ENCODE measurements around the gene SAT2. TPM values are rescaled to one million over a fixed set of nuclear protein-coding genes. Genes with fewer than 3 reads are reported as not detected.
"Not testable (repeated sequence)": the region's sequence is repeated elsewhere in the genome, so short reads cannot be mapped to it uniquely, and the experiment has no call there.

Gene SAT2
- total RNA-seq, 2 experiments from 2014 or later: 36.2 to 37.9 TPM

GRCh38 chr17:7651665-7652387 lies 24.2 kb upstream of the SAT2 start:
- no peak overlapping the region for H3K27ac Mint-ChIP-seq
- no peak overlapping the region for H3K4me3 Mint-ChIP-seq
- H3K9me3 Mint-ChIP-seq: no peaks in the 10 kb centered on the region
- peaks cover 51% of the 10 kb centered on the region for H3K27me3 Mint-ChIP-seq
- no peak for DNase-seq
- ChIA-PET CTCF (interaction anchor here (1.2 kb wide), 1 partner anchor 35 kb away, joined by 5 read pairs; the partner anchor contains the start of gene TP53), POLR2A (interaction anchor here (0.5 to 2.6 kb wide), 6 partner anchors 9 to 282 kb away, joined by 3 to 26 read pairs (median 4); partner anchors contain the start of genes TP53 and WRAP53)
- H3K36me3 Mint-ChIP-seq (ENCODE audit: low read depth): no peaks in the 10 kb centered on the region
- H3K4me1 Mint-ChIP-seq: peaks cover 15% of the 10 kb centered on the region

- H3K36me3 Mint-ChIP-seq (ENCODE audit: low read depth): no peaks in the 10 kb centered on the region
- H3K27me3 Mint-ChIP-seq: peaks cover 52% of the 10 kb centered on the region
- no peaks in the 10 kb centered on the region for H3K9me3 Mint-ChIP-seq
- POLR2A ChIA-PET: interaction anchor here (0.5 to 2.6 kb wide), 7 partner anchors 9 to 282 kb away, joined by 3 to 26 read pairs (median 4); partner anchors contain the start of genes TP53 and WRAP53
- no peak overlapping the region for H3K27ac Mint-ChIP-seq
- DNase-seq: no peak
- CTCF ChIA-PET: interaction anchor here (1.1 to 1.3 kb wide), 3 partner anchors 35 to 38 kb away, joined by 3 to 5 read pairs (median 3); partner anchors contain the start of genes TP53 and WRAP53
- H3K4me3 Mint-ChIP-seq: peak overlapping the region; percentile 58
- peaks cover 15% of the 10 kb centered on the region for H3K4me1 Mint-ChIP-seq
Measured at GRCh38 chr17:7651097-7651664, 23.6 kb upstream of the SAT2 start.

- no peaks in the 10 kb centered on the region for H3K36me3 Mint-ChIP-seq (ENCODE audit: low read depth)
- H3K9me3 Mint-ChIP-seq: no peaks in the 10 kb centered on the region
- peak; percentile 75 for DNase-seq
- H3K27me3 Mint-ChIP-seq: peaks cover 53% of the 10 kb centered on the region
- ChIA-PET CTCF (interaction anchor here (1.1 to 1.3 kb wide), 3 partner anchors 36 to 38 kb away, joined by 3 to 5 read pairs (median 3); partner anchors contain the start of genes TP53 and WRAP53), POLR2A (interaction anchor here (1.0 to 2.6 kb wide), 6 partner anchors 8 to 283 kb away, joined by 3 to 26 read pairs (median 4); partner anchors contain the start of genes TP53 and WRAP53)
- no peak within 1 kb of the TSS for H3K27ac Mint-ChIP-seq
- peak within 1 kb of the TSS; percentile 63 for H3K4me3 Mint-ChIP-seq
- peaks cover 17% of the 10 kb centered on the region for H3K4me1 Mint-ChIP-seq
Measured at GRCh38 chr17:7650509-7651096, 23.0 kb upstream of the SAT2 start, which contains the start of gene ATP1B2. TSS of gene ATP1B2 (plus strand) at chr17:7650926. CDS start at chr17:7651519, 593 bp downstream.

DNA sequence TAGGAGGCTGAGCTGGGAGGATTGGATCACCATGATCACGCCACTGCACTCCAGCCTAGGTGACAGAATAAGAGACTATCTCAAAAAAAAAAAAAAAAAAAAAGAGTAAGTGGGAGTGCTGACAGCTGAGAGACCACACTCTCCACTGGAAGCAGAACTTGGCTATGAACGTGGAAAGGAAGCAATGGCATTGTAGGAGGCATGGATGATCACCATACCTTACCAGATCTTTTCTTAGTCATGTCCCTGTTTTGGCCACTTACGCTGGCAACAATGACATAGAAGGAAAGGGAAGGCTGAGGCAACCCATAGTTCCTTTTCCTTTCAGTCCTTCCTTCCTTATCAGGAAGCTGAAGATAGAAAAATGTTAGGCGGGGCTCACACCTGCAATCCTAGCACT lies 19.4 kb upstream of the SAT2 start:
- Mint-ChIP-seq H3K36me3 (ENCODE audit: low read depth) (no peaks in the 10 kb centered on the region), H3K4me1 (peaks cover 34% of the 10 kb centered on the region), H3K4me3 (no peak overlapping the region), H3K27ac (no peak overlapping the region), H3K9me3 (no peaks in the 10 kb centered on the region), H3K27me3 (peaks cover 28% of the 10 kb centered on the region)
- CTCF ChIA-PET: interaction anchor here (0.7 to 1.5 kb wide), 2 partner anchors 26 to 32 kb away, joined by 3 to 4 read pairs; partner anchors contain the start of gene FXR2
- POLR2A ChIA-PET: interaction anchor here (0.6 kb wide), 1 partner anchor 309 kb away, joined by 3 read pairs; no protein-coding TSS in a partner anchor
- no peak for DNase-seq

- Mint-ChIP-seq H3K4me3 (no peak overlapping the region), H3K4me1 (peaks cover 39% of the 10 kb centered on the region), H3K36me3 (ENCODE audit: low read depth) (no peaks in the 10 kb centered on the region), H3K27me3 (peaks cover 25% of the 10 kb centered on the region), H3K27ac (no peak overlapping the region), H3K9me3 (no peaks in the 10 kb centered on the region)
- ChIA-PET POLR2A (interaction anchor here (0.6 kb wide), 1 partner anchor 309 kb away, joined by 3 read pairs; no protein-coding TSS in a partner anchor), CTCF (interaction anchor here (0.7 kb wide), 2 partner anchors 26 to 31 kb away, joined by 3 read pairs; partner anchors contain the start of gene FXR2)
- DNase-seq: no peak
Measured at GRCh38 chr17:7646457-7646856, 18.8 kb upstream of the SAT2 start.

GRCh38 chr17:7644775-7645174 lies 17.2 kb upstream of the SAT2 start:
- H3K9me3 Mint-ChIP-seq: no peaks in the 10 kb centered on the region
- peaks cover 11% of the 10 kb centered on the region for H3K27me3 Mint-ChIP-seq
- H3K4me1 Mint-ChIP-seq: peaks cover 27% of the 10 kb centered on the region
- no peaks in the 10 kb centered on the region for H3K36me3 Mint-ChIP-seq (ENCODE audit: low read depth)
- no peak overlapping the region for H3K4me3 Mint-ChIP-seq
- ChIA-PET CTCF (no interaction called here), POLR2A (no interaction called here)
- DNase-seq: peak; percentile 37
- H3K27ac Mint-ChIP-seq: no peak overlapping the region

GRCh38 chr17:7641635-7642034 lies 14.0 kb upstream of the SAT2 start:
- peak overlapping the region; percentile 68 for H3K4me3 Mint-ChIP-seq
- ChIA-PET CTCF (interaction anchor here (0.9 to 2.7 kb wide), 3 partner anchors 9 to 46 kb away, joined by 3 to 16 read pairs (median 13); partner anchors contain the start of genes TP53 and WRAP53), POLR2A (interaction anchor here (1.1 to 3.6 kb wide), 3 partner anchors 14 to 44 kb away, joined by 3 to 28 read pairs (median 3); partner anchors contain the start of genes FXR2, SAT2, TP53 and WRAP53)
- not testable (repeated sequence) for H3K36me3 Mint-ChIP-seq (ENCODE audit: low read depth); H3K27me3 Mint-ChIP-seq; H3K9me3 Mint-ChIP-seq
- H3K27ac Mint-ChIP-seq: peak overlapping the region; percentile 69
- DNase-seq: peak; percentile 47
- H3K4me1 Mint-ChIP-seq: peaks cover 26% of the 10 kb centered on the region

DNA sequence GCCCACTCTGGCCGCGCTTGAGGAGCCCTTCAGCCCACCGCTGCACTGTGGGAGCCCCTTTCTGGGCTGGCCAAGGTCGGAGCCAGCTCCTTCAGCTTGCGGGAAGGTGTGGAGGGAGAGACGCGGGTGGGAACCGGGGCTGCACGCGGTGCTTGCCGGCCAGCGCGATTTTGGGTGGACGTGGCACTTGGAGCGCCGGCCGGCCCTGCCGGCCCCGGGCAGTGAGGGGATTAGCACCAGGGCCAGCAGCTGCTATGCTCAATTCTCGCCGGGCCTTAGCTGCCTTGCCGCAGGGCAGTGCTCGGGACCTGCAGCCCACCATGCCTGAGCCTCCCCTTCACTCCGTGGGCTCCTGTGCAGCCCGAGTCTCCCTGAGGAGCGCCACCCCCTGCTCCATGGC lies 13.2 kb upstream of the SAT2 start:
- POLR2A ChIA-PET: interaction anchor here (1.1 to 3.6 kb wide), 2 partner anchors 26 to 45 kb away, joined by 3 to 28 read pairs; partner anchors contain the start of genes FXR2, TP53 and WRAP53
- CTCF ChIA-PET: interaction anchor here (0.9 to 2.7 kb wide), 2 partner anchors 8 to 47 kb away, joined by 3 to 16 read pairs; partner anchors contain the start of genes TP53 and WRAP53
- H3K4me3 Mint-ChIP-seq: no peak overlapping the region
- no peaks in the 10 kb centered on the region for H3K36me3 Mint-ChIP-seq (ENCODE audit: low read depth)
- peaks cover 2% of the 10 kb centered on the region for H3K27me3 Mint-ChIP-seq
- H3K27ac Mint-ChIP-seq: no peak overlapping the region
- DNase-seq: no peak
- H3K4me1 Mint-ChIP-seq: peaks cover 24% of the 10 kb centered on the region
- no peaks in the 10 kb centered on the region for H3K9me3 Mint-ChIP-seq

GRCh38 chr17:7636163-7636562 lies 8.5 kb upstream of the SAT2 start:
- no peak overlapping the region for H3K4me3 Mint-ChIP-seq
- H3K9me3 Mint-ChIP-seq: no peaks in the 10 kb centered on the region
- H3K27ac Mint-ChIP-seq: no peak overlapping the region
- CTCF ChIA-PET: no interaction called here
- POLR2A ChIA-PET: interaction anchor here (0.6 kb wide), 1 partner anchor 50 kb away, joined by 4 read pairs; no protein-coding TSS in a partner anchor
- no peaks in the 10 kb centered on the region for H3K36me3 Mint-ChIP-seq (ENCODE audit: low read depth)
- peaks cover 2% of the 10 kb centered on the region for H3K4me1 Mint-ChIP-seq
- no peak for DNase-seq
- H3K27me3 Mint-ChIP-seq: peaks cover 2% of the 10 kb centered on the region

DNA sequence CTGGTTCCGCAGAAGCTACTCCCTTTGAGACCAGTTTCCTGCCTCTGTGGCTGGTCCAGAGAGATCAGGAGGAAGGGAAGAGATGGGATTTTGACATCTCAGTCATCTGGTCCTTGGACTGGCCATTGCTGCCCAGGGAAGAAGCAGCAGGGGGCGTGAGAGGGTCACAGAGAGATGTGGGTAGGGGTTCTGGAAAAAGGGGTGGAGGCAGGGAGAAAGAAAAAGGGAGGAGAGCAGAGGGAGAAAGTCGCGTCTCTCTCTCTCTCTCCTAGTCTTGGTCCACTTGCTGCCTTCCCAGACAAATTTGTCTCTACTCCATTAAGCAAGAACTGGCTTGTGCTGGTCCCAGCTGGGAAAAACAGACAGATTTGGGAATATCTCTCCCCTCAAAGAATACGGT lies 6.8 kb upstream of the SAT2 start:
- no peak overlapping the region for H3K27ac Mint-ChIP-seq
- ChIA-PET CTCF (interaction anchor here (0.6 to 5.0 kb wide), 5 partner anchors 38 to 471 kb away, joined by 3 to 50 read pairs (median 3); partner anchors contain the start of genes TP53 and WRAP53), POLR2A (interaction anchor here (6.4 kb wide), 1 partner anchor 52 kb away, joined by 57 read pairs; the partner anchor contains the start of genes TP53 and WRAP53)
- peak; percentile 28 for DNase-seq
- peaks cover 2% of the 10 kb centered on the region for H3K27me3 Mint-ChIP-seq
- H3K4me3 Mint-ChIP-seq: no peak overlapping the region
- peaks cover 2% of the 10 kb centered on the region for H3K4me1 Mint-ChIP-seq
- H3K9me3 Mint-ChIP-seq: no peaks in the 10 kb centered on the region
- no peaks in the 10 kb centered on the region for H3K36me3 Mint-ChIP-seq (ENCODE audit: low read depth)

- Mint-ChIP-seq H3K4me1 (peaks cover 2% of the 10 kb centered on the region), H3K9me3 (no peaks in the 10 kb centered on the region), H3K27ac (no peak overlapping the region), H3K27me3 (no peaks in the 10 kb centered on the region), H3K4me3 (no peak overlapping the region), H3K36me3 (ENCODE audit: low read depth) (no peaks in the 10 kb centered on the region)
- DNase-seq: no peak
- ChIA-PET CTCF (interaction anchor here (0.8 to 5.0 kb wide), 12 partner anchors 8 to 98 kb away, joined by 3 to 50 read pairs (median 4); partner anchors contain the start of genes FXR2, TP53 and WRAP53), POLR2A (interaction anchor here (0.5 to 6.4 kb wide), 4 partner anchors 18 to 212 kb away, joined by 3 to 57 read pairs (median 4); partner anchors contain the start of genes FXR2, TP53 and WRAP53)
Measured at GRCh38 chr17:7633093-7633492, 5.5 kb upstream of the SAT2 start.

- Mint-ChIP-seq H3K4me3 (no peak overlapping the region), H3K36me3 (ENCODE audit: low read depth) (no peaks in the 10 kb centered on the region), H3K9me3 (no peaks in the 10 kb centered on the region), H3K4me1 (peaks cover 5% of the 10 kb centered on the region), H3K27ac (no peak overlapping the region), H3K27me3 (no peaks in the 10 kb centered on the region)
- POLR2A ChIA-PET: interaction anchor here (1.3 to 6.4 kb wide), 3 partner anchors 17 to 213 kb away, joined by 3 to 57 read pairs (median 4); partner anchors contain the start of genes FXR2, TP53 and WRAP53
- DNase-seq: peak; percentile 47
- CTCF ChIA-PET: interaction anchor here (0.8 to 5.0 kb wide), 13 partner anchors 9 to 99 kb away, joined by 3 to 50 read pairs (median 4); partner anchors contain the start of genes FXR2, TP53 and WRAP53
Measured at GRCh38 chr17:7632492-7632894, 4.9 kb upstream of the SAT2 start.
